HK-2 (cell line): ENCODE measurements around the gene ZIC3.
"Not testable (repeated sequence)": the region's sequence is repeated elsewhere in the genome, so short reads cannot be mapped to it uniquely, and the experiment has no call there.

Source experiments
- DNase-seq: peaks from one replicate; pipeline ENCODE4 v3.0.0-alpha.2; 2018; ENCODE audit not compliant: unreplicated experiment

The ZIC3 gene

GRCh38 chrX:137565921-137566745 lies at the start of gene ZIC3:
Gene ZIC3, plus strand, starts transcription at chrX:137566127. Its CDS starts 565 bp downstream, at chrX:137566692.
- peak; percentile 79 for DNase-seq

DNA sequence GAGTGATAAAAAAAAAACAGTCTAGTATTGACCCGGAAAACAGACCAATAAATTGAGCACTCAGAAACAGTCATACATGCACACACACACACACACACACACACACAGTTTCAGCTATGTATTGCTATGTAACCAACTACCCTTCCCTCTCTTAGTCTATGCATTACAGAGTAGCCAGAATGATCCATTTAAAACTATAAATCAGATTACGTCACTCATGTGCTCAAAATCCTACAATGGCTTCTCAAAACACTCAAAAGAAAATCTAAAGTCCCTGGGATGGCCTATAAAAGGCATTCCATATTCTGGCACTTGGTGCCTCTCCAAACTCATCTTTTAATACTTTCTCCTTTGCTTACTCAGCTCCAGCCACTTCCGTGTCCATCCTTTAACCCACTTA lies 46.5 kb upstream of the ZIC3 start:
- no peak for DNase-seq

GRCh38 chrX:137545711-137546651 lies 19.9 kb upstream of the ZIC3 start:
- DNase-seq, result no peak

- no peak for DNase-seq
Observed at GRCh38 chrX:137547291-137547690, 18.6 kb upstream of the ZIC3 start.

GRCh38 chrX:137548261-137548660 lies 17.7 kb upstream of the ZIC3 start:
- no peak for DNase-seq

DNA sequence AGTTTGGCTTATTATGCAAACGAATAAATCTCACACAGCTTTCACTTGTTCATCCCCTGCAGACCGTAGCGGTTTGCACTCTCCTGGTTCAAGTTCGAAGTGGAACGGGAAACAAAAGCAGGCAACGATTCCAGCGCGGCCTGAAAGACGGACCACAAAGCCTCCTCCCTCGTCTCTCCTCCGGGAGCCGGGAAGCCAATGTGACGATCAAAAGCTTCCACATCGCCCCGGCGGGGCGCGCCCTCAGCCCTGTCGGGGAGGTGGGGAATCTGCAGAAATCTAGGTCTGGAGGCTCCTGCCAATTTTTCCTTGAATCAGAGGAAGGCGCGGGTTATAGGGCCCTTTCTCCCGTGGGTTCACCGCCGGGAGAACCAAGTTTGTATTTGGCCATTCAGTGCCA lies 16.9 kb upstream of the ZIC3 start:
- DNase-seq, result no peak

DNA sequence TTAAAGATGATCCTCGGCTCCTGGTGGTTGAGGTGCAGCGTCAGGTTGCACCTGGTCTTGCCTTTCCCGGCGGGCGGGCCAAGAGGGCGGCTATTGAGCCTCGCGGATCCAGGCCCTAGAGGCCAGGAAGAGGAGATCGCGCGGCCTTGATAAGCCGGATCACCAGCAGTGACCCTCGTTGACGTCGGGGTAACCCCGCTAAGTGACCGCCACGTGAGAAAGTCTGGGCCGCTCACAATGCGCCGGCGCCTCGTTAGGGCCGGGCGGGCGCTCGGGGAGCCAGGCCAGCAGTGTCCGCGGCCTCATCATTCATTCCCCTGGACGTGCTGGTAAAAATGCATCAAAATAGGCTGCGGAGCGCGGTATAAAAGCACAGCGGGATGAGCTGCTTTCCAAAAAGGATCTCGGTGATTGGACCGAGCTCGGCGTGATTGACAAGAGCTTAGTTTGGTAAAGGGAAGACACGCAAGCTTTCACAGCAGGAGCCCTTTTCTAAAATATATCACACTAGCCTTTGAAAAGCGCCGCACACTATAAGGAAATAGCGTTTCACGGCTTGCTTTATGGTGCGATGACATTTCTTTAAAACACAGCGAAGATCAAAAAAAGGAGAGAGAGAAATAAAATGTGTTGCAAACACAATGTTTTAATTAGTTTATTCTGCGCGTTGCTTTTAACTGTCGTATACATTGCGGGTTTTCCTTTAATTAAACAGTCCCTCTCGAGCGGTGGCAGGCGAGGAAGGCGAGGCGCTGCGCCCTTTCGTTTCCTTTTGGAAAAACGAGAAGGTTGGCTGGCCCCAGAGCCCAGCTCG lies 15.9 kb upstream of the ZIC3 start:
- DNase-seq, result no peak

DNA sequence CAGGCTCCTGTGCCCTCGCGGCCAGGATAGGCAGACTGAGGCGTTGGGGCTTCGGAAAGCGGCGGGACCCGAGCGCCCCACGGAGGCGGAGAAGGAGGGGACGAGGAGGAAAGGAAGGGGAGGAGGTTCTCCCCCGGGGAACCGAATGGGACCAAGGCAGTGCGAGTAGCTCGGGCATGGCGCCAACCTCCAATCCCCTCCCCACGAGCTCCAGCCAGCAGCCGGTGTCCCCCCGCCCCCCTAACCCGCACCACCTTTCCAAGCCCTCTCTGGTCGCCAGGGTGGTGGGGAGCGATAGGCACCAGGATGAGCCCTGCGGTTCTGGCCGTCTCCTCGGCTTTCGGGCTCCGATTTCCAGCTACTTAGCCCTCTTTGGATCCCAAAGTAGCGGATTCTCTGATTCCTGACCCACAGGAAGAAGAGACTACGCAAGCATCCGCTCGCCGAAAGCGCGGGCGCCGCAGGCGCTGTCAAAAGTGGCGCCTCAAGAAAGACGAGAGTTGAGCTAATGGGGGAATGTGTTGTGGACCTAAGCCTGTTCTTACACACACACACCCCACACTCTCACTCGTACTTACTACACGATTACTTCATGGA lies 15.2 kb upstream of the ZIC3 start:
- no peak for DNase-seq

- DNase-seq, result not testable (repeated sequence)
Observed at GRCh38 chrX:137552098-137552497, 13.8 kb upstream of the ZIC3 start.

GRCh38 chrX:137562096-137562495 lies 3.8 kb upstream of the ZIC3 start:
- no peak for DNase-seq

DNA sequence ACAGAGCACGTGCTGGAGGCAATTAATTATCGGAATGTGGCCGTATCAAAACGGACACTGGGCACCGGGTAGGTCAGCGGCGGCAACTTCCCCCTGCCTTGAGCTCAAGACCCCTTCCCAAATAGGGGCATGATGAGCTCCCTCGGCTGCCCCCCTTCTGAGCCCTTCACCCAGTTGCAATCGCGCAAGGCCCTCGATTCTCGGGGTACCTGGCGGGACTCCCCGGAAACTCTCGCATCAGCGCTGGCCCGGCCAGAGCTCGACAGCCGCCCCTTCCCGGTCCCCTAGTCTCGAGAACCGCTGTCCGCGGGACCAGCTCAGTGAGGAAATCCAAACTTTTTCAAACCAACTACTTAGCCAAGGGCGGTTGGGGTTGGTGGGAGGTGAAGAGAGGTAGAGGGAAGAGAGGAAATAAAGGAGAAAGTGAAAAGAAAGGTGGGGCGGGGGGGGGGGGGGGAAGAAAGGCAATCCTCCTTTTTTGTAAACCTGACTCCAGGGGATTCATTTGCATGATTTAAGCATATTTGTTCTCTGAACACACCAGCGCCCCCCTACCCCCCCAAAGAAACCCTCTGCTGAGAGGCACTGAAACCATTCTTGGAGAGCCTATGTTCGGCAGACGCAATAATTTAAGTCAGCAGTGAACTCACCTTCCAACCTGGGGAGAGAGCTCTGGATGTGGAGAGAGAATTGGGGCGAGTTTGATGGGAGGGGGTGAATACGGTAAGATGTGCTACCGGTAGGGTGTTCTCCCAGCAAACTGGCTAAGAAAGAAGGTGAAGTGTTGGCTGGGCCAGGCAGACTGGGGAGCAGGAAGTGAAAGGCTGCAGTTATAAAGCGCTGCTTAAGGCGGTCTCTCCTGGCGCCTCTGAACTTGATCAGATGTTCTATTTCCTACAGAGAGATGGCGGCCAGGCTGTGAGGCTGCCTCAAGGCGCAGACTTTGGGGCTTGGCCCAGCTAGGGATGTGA lies 2.0 kb upstream of the ZIC3 start:
- DNase-seq, result no peak

DNA sequence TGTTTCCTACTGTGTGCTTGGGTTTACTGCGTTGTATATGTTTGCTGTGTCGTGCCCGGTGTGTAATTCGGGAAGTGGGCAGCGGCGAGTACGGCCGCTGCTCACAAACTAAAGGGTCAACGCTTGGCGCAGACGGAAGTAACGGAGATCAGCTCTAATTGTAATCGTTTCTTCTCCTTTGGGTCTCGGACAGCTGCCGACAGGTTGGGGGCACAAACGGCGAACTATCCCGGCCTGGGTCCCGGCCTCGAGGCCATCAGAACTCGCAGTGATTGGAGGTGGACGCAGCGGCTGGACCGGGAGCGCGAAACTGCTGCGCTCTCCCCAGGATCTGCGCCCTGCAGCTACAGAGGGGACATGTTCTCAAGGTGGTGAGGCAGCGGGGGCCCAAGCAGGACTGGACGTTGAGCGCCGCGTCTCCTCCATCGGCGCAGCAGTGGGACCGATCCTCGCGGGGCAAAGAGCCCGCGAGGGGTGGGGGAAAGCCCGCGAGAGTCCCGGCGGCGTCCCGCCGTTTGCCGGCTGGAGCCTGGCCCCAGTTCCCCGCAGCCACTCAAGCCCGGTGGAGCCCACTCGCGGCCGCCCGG lies 516 bp upstream of the ZIC3 start:
- no peak for DNase-seq

DNA sequence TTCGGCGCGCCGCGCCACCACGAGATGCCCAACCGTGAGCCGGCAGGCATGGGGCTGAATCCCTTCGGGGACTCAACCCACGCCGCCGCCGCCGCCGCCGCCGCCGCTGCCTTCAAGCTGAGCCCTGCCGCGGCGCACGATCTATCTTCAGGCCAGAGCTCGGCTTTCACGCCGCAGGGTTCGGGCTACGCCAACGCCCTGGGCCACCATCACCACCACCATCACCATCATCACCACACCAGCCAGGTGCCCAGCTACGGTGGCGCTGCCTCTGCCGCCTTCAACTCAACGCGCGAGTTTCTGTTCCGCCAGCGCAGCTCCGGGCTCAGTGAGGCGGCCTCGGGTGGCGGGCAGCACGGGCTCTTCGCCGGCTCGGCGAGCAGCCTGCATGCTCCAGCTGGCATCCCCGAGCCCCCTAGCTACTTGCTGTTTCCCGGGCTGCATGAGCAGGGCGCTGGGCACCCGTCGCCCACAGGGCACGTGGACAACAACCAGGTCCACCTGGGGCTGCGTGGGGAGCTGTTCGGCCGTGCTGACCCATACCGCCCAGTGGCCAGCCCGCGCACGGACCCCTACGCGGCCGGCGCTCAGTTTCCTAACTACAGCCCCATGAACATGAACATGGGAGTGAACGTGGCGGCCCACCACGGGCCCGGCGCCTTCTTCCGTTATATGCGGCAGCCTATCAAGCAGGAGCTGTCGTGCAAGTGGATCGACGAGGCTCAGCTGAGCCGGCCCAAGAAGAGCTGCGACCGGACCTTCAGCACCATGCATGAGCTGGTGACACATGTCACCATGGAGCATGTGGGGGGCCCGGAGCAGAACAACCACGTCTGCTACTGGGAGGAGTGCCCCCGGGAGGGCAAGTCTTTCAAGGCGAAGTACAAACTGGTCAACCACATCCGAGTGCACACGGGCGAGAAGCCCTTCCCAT lies 1.1 kb downstream of the ZIC3 start:
- no peak for DNase-seq

DNA sequence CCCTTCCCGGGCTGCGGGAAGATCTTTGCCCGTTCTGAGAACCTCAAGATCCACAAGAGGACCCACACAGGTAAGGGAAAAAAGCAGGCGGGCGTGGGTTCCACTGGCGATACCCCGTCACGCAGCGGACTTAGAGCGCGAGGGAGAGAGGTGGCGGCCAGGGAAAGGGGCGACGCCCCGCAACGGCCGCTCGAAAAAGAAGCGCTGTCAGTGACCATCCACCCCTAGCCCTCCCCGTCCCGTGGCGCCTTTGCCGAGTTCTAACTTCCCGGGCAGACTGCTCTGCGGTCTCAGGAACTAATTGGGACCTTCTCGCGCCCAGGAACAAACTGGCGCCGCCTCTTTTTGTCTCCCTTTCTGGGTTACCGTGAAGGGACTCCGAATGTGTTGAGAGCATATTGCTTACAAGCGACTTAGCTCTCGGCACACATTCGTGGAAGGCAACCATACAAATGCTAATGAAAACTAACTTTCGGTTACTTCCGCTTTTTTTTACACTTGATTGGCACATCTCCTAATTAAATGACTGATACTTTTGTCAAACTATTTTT lies 1.8 kb downstream of the ZIC3 start:
- DNase-seq, result no peak

DNA sequence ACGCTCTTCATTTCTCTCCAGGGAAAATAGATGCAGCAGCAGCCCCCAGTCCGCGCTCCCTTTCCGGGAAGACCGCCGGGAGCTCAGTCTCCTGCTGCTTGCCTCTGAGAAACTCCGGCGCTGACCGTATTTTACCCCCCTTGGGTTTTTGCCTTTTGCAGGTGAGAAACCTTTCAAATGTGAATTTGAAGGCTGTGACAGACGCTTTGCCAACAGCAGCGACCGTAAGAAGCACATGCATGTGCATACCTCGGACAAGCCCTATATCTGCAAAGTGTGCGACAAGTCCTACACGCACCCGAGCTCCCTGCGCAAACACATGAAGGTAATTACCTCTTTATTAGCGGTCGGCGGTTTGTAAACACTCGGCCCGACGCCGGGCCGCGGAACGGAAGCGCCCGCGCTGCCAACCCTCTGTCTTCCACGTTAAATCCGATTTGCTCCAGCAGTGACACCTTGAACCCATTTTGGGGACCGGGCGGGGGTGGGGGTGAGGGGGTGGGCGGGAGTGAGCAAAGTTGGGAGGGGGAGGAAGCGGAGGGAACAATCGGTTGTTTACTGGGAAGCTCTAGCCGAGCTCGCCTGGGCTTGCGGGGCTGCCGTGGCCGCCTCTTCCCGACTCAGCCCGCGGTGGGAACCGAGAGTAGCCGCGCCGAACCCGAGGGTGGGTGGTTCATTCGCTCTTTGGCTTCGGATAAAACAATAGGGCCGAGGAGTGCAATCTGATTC lies 3.0 kb downstream of the ZIC3 start:
- no peak for DNase-seq

GRCh38 chrX:137569470-137569891 lies 3.6 kb downstream of the ZIC3 start:
- DNase-seq, result no peak

GRCh38 chrX:137573324-137574101 lies 7.6 kb downstream of the ZIC3 start:
- no peak for DNase-seq
